ENCODE measurements around the gene SPOCK1.

SPOCK1 gene

GRCh38 chr5:137146402-137146890 lies 352.7 kb downstream of the SPOCK1 start:
- TF ChIP-seq GATA3 (IDR thresholded peaks at IDR 0.05; ENCODE audit: low read depth, low read length), result no peak

GRCh38 chr5:137145721-137146120 lies 353.4 kb downstream of the SPOCK1 start:
- TF ChIP-seq GATA3 (IDR thresholded peaks at IDR 0.05; ENCODE audit: low read depth, low read length) (no peak), GATA2 (IDR thresholded peaks at IDR 0.05; ENCODE audit: low read depth, low read length) (no peak)

- TF ChIP-seq GATA2 (IDR thresholded peaks at IDR 0.05; ENCODE audit: low read depth, low read length), result no peak
Observed at GRCh38 chr5:137144656-137145055, 354.5 kb downstream of the SPOCK1 start.

GRCh38 chr5:137142764-137143605 lies 356.1 kb downstream of the SPOCK1 start:
- no peak for TF ChIP-seq GATA3 (IDR thresholded peaks at IDR 0.05; ENCODE audit: low read depth, low read length)
- TF ChIP-seq GATA2 (IDR thresholded peaks at IDR 0.05; ENCODE audit: low read depth, low read length), result no peak

- TF ChIP-seq GATA2 (IDR thresholded peaks at IDR 0.05; ENCODE audit: low read depth, low read length), result no peak
Observed at GRCh38 chr5:137142346-137142745, 356.8 kb downstream of the SPOCK1 start.

GRCh38 chr5:137141779-137142178 lies 357.3 kb downstream of the SPOCK1 start:
- TF ChIP-seq GATA3 (IDR thresholded peaks at IDR 0.05; ENCODE audit: low read depth, low read length) (no peak), GATA2 (IDR thresholded peaks at IDR 0.05; ENCODE audit: low read depth, low read length) (no peak)

GRCh38 chr5:137136991-137137632 lies 362.0 kb downstream of the SPOCK1 start:
- TF ChIP-seq GATA3 (IDR thresholded peaks at IDR 0.05; ENCODE audit: low read depth, low read length) (no peak), GATA2 (IDR thresholded peaks at IDR 0.05; ENCODE audit: low read depth, low read length) (no peak; the same call in 1 of the 2 replicates)

GRCh38 chr5:137134920-137135532 lies 364.1 kb downstream of the SPOCK1 start:
- TF ChIP-seq GATA2 (IDR thresholded peaks at IDR 0.05; ENCODE audit: low read depth, low read length) (no peak), GATA3 (IDR thresholded peaks at IDR 0.05; ENCODE audit: low read depth, low read length) (no peak)

GRCh38 chr5:137129886-137130680 lies 369.0 kb downstream of the SPOCK1 start:
- no peak for TF ChIP-seq GATA2 (IDR thresholded peaks at IDR 0.05; ENCODE audit: low read depth, low read length)
- TF ChIP-seq GATA3 (IDR thresholded peaks at IDR 0.05; ENCODE audit: low read depth, low read length), result no peak

GRCh38 chr5:137128012-137128411 lies 371.1 kb downstream of the SPOCK1 start:
- TF ChIP-seq GATA2 (IDR thresholded peaks at IDR 0.05; ENCODE audit: low read depth, low read length), result no peak
- TF ChIP-seq GATA3 (IDR thresholded peaks at IDR 0.05; ENCODE audit: low read depth, low read length), result no peak

GRCh38 chr5:137126829-137127228 lies 372.3 kb downstream of the SPOCK1 start:
- no peak for TF ChIP-seq GATA3 (IDR thresholded peaks at IDR 0.05; ENCODE audit: low read depth, low read length)
- no peak for TF ChIP-seq GATA2 (IDR thresholded peaks at IDR 0.05; ENCODE audit: low read depth, low read length)

- TF ChIP-seq GATA2 (IDR thresholded peaks at IDR 0.05; ENCODE audit: low read depth, low read length) (no peak), GATA3 (IDR thresholded peaks at IDR 0.05; ENCODE audit: low read depth, low read length) (no peak)
Observed at GRCh38 chr5:137122558-137122957, 376.6 kb downstream of the SPOCK1 start.

- TF ChIP-seq GATA3 (IDR thresholded peaks at IDR 0.05; ENCODE audit: low read depth, low read length) (no peak), GATA2 (IDR thresholded peaks at IDR 0.05; ENCODE audit: low read depth, low read length) (no peak)
Observed at GRCh38 chr5:137122075-137122474, 377.1 kb downstream of the SPOCK1 start.

GRCh38 chr5:137119321-137119720 lies 379.8 kb downstream of the SPOCK1 start:
- TF ChIP-seq GATA2 (IDR thresholded peaks at IDR 0.05; ENCODE audit: low read depth, low read length), result no peak
- TF ChIP-seq GATA3 (IDR thresholded peaks at IDR 0.05; ENCODE audit: low read depth, low read length), result no peak

Data from SH-SY5Y (cell line).